Lower leg skin (tissue), 4 donors: ENCODE data around the gene IMPACT. TPM values are rescaled to one million over a fixed set of nuclear protein-coding genes. Genes with fewer than 3 reads are reported as not detected.

Source experiments
- DNase-seq, 2 donors: peaks; one replicate each; pipeline ENCODE4 v3.0.0-alpha.2; 2019; ENCODE audit warnings: low spot score in 2 of 2
- H3K4me3 ChIP-seq: fragments of 200-600 bp; sonication (generic); 2 replicates; pipeline ENCODE4 v1.5.1; 2017; ENCODE audit warnings: mild to moderate bottlenecking, low read depth; ENCODE audit not compliant: poor library complexity, severe bottlenecking
- CTCF ChIP-seq, 3 donors: fragments of 450-650 bp; IDR thresholded peaks; one replicate each; pipeline ENCODE4 v1.5.1; 2016; ENCODE audit warnings: antibody characterized with exemption in 3 of 3, mild to moderate bottlenecking in 3 of 3, moderate library complexity in 2 of 3
- POLR2A ChIP-seq, 2 donors: fragments of 450-650 bp; IDR thresholded peaks; one replicate each; pipeline ENCODE4 v1.6.1; 2016 to 2017; ENCODE audit warnings: antibody characterized with exemption in 2 of 2, mild to moderate bottlenecking in 1 of 2, moderate library complexity in 1 of 2
- WGBS, 2 donors: methylation state at CpG; one replicate each; pipeline ENCODE4 v1.1.5; 2018; 5-methylcytosine and 5-hydroxymethylcytosine counted together
- intact Hi-C: fragments of 100-400 bp; cut with DNase I; formaldehyde crosslinking; loops from one replicate; pipeline ENCODE4 v1.15.0; 2023; ENCODE audit warnings: low total_unique reads
- total RNA-seq, 4 donors: library from RNA; depleted of rRNA; stranded (reverse); fragments of >200 nt; gene quantifications; one replicate each; pipeline ENCODE4 v1.1.0, GENCODE V29; 2016

The IMPACT gene
- total RNA-seq, 4 donors from 2014 or later = 13.8 to 20.5 (median 14.9) TPM

- TF ChIP-seq CTCF (IDR thresholded peaks at IDR 0.05) = no peak
- TF ChIP-seq POLR2A (IDR thresholded peaks at IDR 0.05) = no peak
- no peak for DNase-seq
- intact Hi-C loops = no loop called here
- H3K4me3 ChIP-seq = no peak overlapping the region
- 89 to 90% methylated on average over 1 of the region's 1 CpG for WGBS, 2 donors
These were observed 20.6 kb downstream of the IMPACT start for GRCh38 chr18:24446953-24447538.

- TF ChIP-seq POLR2A (IDR thresholded peaks at IDR 0.05) = no peak
- no peak for TF ChIP-seq CTCF (IDR thresholded peaks at IDR 0.05)
- 91 to 100% methylated on average over 1 of the region's 1 CpG for WGBS, 2 donors
- no peak for DNase-seq
- H3K4me3 ChIP-seq = no peak overlapping the region
- intact Hi-C loops = no loop called here
These were observed 21.5 kb downstream of the IMPACT start for GRCh38 chr18:24447961-24448360.

- no peak for DNase-seq
- H3K4me3 ChIP-seq = no peak overlapping the region
- intact Hi-C loops = no loop called here
- TF ChIP-seq POLR2A (IDR thresholded peaks at IDR 0.05) = no peak
- TF ChIP-seq CTCF (IDR thresholded peaks at IDR 0.05) = no peak
- WGBS, 2 donors = 87 to 93% methylated on average over 4 of the region's 4 CpGs
These were observed 30.1 kb downstream of the IMPACT start for GRCh38 chr18:24456549-24456948.

GRCh38 chr18:24459772-24460171 lies 33.3 kb downstream of the IMPACT start:
- no peak for DNase-seq
- intact Hi-C loops = no loop called here
- WGBS, 2 donors = 85 to 94% methylated on average over 4 of the region's 4 CpGs
- H3K4me3 ChIP-seq = no peak overlapping the region
- TF ChIP-seq POLR2A (IDR thresholded peaks at IDR 0.05) = no peak
- no peak for TF ChIP-seq CTCF (IDR thresholded peaks at IDR 0.05)

GRCh38 chr18:24460388-24460787 lies 33.9 kb downstream of the IMPACT start, which contains the start of gene HRH4:
Gene HRH4, plus strand, starts transcription at chr18:24460637. Its CDS starts 92 bp downstream, at chr18:24460729.
- WGBS, 2 donors = 73 to 86% methylated on average over 1 of the region's 1 CpG
- TF ChIP-seq CTCF (IDR thresholded peaks at IDR 0.05) (no peak), POLR2A (IDR thresholded peaks at IDR 0.05) (no peak)
- no peak for DNase-seq
- intact Hi-C loops = no loop called here
- H3K4me3 ChIP-seq = no peak within 1 kb of the TSS

- intact Hi-C loops = no loop called here
- DNase-seq = no peak
- TF ChIP-seq POLR2A (IDR thresholded peaks at IDR 0.05) (no peak), CTCF (IDR thresholded peaks at IDR 0.05) (no peak)
- no peak overlapping the region for H3K4me3 ChIP-seq
- 91 to 92% methylated on average over 8 of the region's 8 CpGs for WGBS, 2 donors
These were observed 35.5 kb downstream of the IMPACT start for GRCh38 chr18:24461996-24462395.
